Measurements from ENCODE around the gene KEAP1.

The KEAP1 gene

GRCh38 chr19:10442698-10443097, 60.5 kb downstream of the KEAP1 start:
- no peak for DNase-seq

- DNase-seq, result no peak
These were observed 63.6 kb downstream of the KEAP1 start for GRCh38 chr19:10439588-10439987.
